DOHH2 (cell line): ENCODE measurements around the gene CLTC.

ENCODE experiments used
- H3F3A ChIP-seq: fragments of 200-600 bp; sonication (generic), shearing (Covaris generic); 2 replicates; pipeline ENCODE4 v1.6.0; 2016; ENCODE audit warnings: antibody characterized with exemption, mild to moderate bottlenecking; ENCODE audit not compliant: control insufficient read depth, insufficient read depth
- H3K27ac ChIP-seq: fragments of 200-600 bp; sonication (generic); 2 replicates; pipeline ENCODE4 v1.5.1; 2014; ENCODE audit warnings: low read depth, mild to moderate bottlenecking, low read length, moderate library complexity
- H3K27me3 ChIP-seq: fragments of 200-600 bp; sonication (generic); 2 replicates; pipeline ENCODE4 v1.6.1; 2014; ENCODE audit warnings: mild to moderate bottlenecking, low read length, mixed read lengths; ENCODE audit not compliant: control insufficient read depth
- H3K36me3 ChIP-seq: fragments of 200-600 bp; sonication (generic); 2 replicates; pipeline ENCODE4 v1.6.1; 2014; ENCODE audit warnings: mild to moderate bottlenecking, low read length, moderate library complexity, mixed read lengths; ENCODE audit not compliant: control insufficient read depth
- H3K4me1 ChIP-seq: fragments of 200-600 bp; sonication (generic); 2 replicates; pipeline ENCODE4 v1.6.1; 2014; ENCODE audit warnings: mild to moderate bottlenecking, low read length, mixed read lengths; ENCODE audit not compliant: control insufficient read depth
- H3K4me2 ChIP-seq: fragments of 200-600 bp; sonication (generic); 2 replicates; pipeline ENCODE4 v1.6.0; 2014; ENCODE audit warnings: mild to moderate bottlenecking, low read length, moderate library complexity
- H3K4me3 ChIP-seq: fragments of 200-600 bp; sonication (generic); 2 replicates; pipeline ENCODE4 v1.5.1; 2014; ENCODE audit warnings: mild to moderate bottlenecking, low read length, mixed read lengths
- H3K79me2 ChIP-seq: fragments of 200-600 bp; sonication (generic); 2 replicates; pipeline ENCODE4 v1.6.1; 2014; ENCODE audit warnings: mild to moderate bottlenecking, low read length, mixed read lengths; ENCODE audit not compliant: control insufficient read depth
- H3K9me2 ChIP-seq: fragments of 200-600 bp; sonication (generic); replicated peaks from 2 replicates; pipeline ENCODE4 v1.6.1; 2014; ENCODE audit warnings: mild to moderate bottlenecking, low read length, mixed read lengths; ENCODE audit not compliant: control insufficient read depth
- H3K9me3 ChIP-seq: fragments of 200-600 bp; sonication (generic); 2 replicates; pipeline ENCODE4 v1.6.1; 2014; ENCODE audit warnings: antibody characterized with exemption, low read length, mixed read lengths; ENCODE audit not compliant: control insufficient read depth, insufficient read depth
- H4K20me1 ChIP-seq: fragments of 200-600 bp; sonication (generic); 2 replicates; pipeline ENCODE4 v1.6.0; 2014; ENCODE audit warnings: low read depth, mild to moderate bottlenecking, antibody characterized with exemption, low read length, moderate library complexity; ENCODE audit not compliant: control insufficient read depth, insufficient read depth
- CTCF ChIP-seq: fragments of 200-600 bp; sonication (generic); IDR thresholded peaks from one replicate; pipeline ENCODE4 v1.5.1; 2014; ENCODE audit warnings: antibody characterized with exemption, mild to moderate bottlenecking, low read depth, low read length; ENCODE audit not compliant: poor library complexity, severe bottlenecking
- EZH2phosphoT487 ChIP-seq: fragments of 200-600 bp; sonication (generic); IDR thresholded peaks from 2 replicates; pipeline ENCODE4 v1.6.1; 2017; ENCODE audit warnings: borderline replicate concordance, mild to moderate bottlenecking, antibody characterized with exemption, low read length, moderate library complexity, mixed read lengths

Gene CLTC

GRCh38 chr17:59638553-59638952 is 18.9 kb downstream of the CLTC start:
- Histone ChIP-seq H3K36me3 (peaks cover 21% of the 10 kb centered on the region), H3K4me1 (peaks cover 93% of the 10 kb centered on the region), H3K9me3 (no peaks in the 10 kb centered on the region), H3K4me2 (peak overlapping the region; percentile 22), H3K9me2 (no peaks in the 10 kb centered on the region), H4K20me1 (0 out of 2 replicates have a peak, but pooled peaks cover 1% of the 10 kb centered on the region), H3K27me3 (no peaks in the 10 kb centered on the region), H3F3A (peaks cover 38% of the 10 kb centered on the region), H3K4me3 (no peak overlapping the region), H3K79me2 (peaks cover 95% of the 10 kb centered on the region), H3K27ac (peak overlapping the region; percentile 93)
- no peak for TF ChIP-seq EZH2phosphoT487
- TF ChIP-seq CTCF = no peak

- H3K4me1 ChIP-seq = peaks cover 84% of the 10 kb centered on the region
- no peak for TF ChIP-seq EZH2phosphoT487
- TF ChIP-seq CTCF = no peak
- H3K4me3 ChIP-seq = peak overlapping the region; percentile 65
- H3K27me3 ChIP-seq = no peaks in the 10 kb centered on the region
- peaks cover 96% of the 10 kb centered on the region for H3K79me2 ChIP-seq
- no peaks in the 10 kb centered on the region for H3K9me3 ChIP-seq
- H3K27ac ChIP-seq = peak overlapping the region; percentile 93
- H3K36me3 ChIP-seq = peaks cover 33% of the 10 kb centered on the region
- H3K9me2 ChIP-seq = no peaks in the 10 kb centered on the region
- peak overlapping the region; percentile 75 for H3K4me2 ChIP-seq
- H3F3A ChIP-seq = peaks cover 39% of the 10 kb centered on the region
- no peaks in the 10 kb centered on the region for H4K20me1 ChIP-seq
These were observed 22.2 kb downstream of the CLTC start for GRCh38 chr17:59641799-59642484.

GRCh38 chr17:59642565-59642964 is 22.9 kb downstream of the CLTC start:
- Histone ChIP-seq H3K9me2 (no peaks in the 10 kb centered on the region), H4K20me1 (no peaks in the 10 kb centered on the region), H3K27me3 (no peaks in the 10 kb centered on the region), H3K4me3 (peak overlapping the region; percentile 65), H3K4me1 (peaks cover 79% of the 10 kb centered on the region), H3K4me2 (peak overlapping the region; percentile 75), H3K79me2 (peaks cover 97% of the 10 kb centered on the region), H3K9me3 (no peaks in the 10 kb centered on the region), H3K36me3 (peaks cover 39% of the 10 kb centered on the region), H3K27ac (peak overlapping the region; percentile 93), H3F3A (peaks cover 39% of the 10 kb centered on the region)
- TF ChIP-seq EZH2phosphoT487 = no peak
- TF ChIP-seq CTCF = no peak
